Subcutaneous adipose tissue (tissue), 4 donors: ENCODE results near the gene GCK. TPM values are rescaled to one million over a fixed set of nuclear protein-coding genes. Genes with fewer than 3 reads are reported as not detected.

Experiments used
- CTCF ChIP-seq: fragments of 450-650 bp; IDR thresholded peaks from one replicate; pipeline ENCODE4 v1.5.1; 2016; ENCODE audit warnings: low read depth, mild to moderate bottlenecking, control low read depth, antibody characterized with exemption, moderate library complexity
- total RNA-seq, 4 donors: library from RNA; depleted of rRNA; stranded (reverse); fragments of >200 nt; gene quantifications; one replicate each; pipeline ENCODE4 v1.1.0, GENCODE V29; 2016

The GCK gene
- total RNA-seq, 4 donors from 2014 or later: 0.22 to 8.1 (median 0.85) TPM; not detected in 1

DNA sequence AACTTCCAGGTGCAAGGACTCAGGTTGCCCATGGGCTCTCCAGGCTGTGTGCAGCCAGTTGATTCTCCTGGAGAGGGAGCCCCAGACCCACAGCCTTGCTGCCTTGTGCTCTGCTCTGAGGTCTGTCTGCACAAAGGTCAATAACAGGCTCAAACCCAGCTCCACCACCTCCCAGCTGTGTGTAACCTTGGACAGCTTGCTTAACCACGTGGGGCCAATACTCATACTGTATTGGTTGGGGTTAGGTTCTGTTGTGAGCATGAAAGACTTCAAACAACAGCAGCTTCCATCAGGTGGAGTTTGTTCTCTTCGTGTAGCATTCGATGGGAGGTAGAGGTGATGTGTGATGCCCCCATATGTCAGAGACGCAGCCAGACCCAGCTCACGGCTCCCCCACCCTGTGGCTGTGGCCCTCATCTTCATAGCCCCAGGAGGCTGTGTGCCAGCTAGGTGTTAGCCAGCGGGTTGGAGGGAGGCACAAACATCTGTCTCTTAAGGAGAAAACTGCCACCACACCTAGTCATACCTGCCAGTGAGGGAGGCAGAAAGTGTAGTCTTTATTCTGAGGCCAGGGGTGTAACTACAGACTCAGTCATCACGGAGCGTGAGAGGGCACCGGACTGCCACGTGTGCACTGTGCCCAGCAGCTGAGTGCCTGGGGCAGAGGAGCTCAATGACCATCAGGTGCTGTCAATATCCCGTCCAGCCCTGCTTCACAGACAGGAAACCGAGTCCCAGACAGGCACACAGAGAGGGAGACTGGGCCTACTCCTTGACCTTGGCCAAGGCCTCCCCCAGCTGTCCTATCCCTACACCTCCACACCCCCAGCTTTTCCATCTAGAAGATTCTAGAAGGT lies 57.8 kb downstream of the GCK start:
- no peak for TF ChIP-seq CTCF

- TF ChIP-seq CTCF: no peak
These were observed 60.3 kb downstream of the GCK start for GRCh38 chr7:44128721-44129582.

- TF ChIP-seq CTCF: no peak
These were observed 62.1 kb downstream of the GCK start for GRCh38 chr7:44127161-44127560.

- no peak for TF ChIP-seq CTCF
These were observed 64.4 kb downstream of the GCK start for GRCh38 chr7:44124822-44125202.

DNA sequence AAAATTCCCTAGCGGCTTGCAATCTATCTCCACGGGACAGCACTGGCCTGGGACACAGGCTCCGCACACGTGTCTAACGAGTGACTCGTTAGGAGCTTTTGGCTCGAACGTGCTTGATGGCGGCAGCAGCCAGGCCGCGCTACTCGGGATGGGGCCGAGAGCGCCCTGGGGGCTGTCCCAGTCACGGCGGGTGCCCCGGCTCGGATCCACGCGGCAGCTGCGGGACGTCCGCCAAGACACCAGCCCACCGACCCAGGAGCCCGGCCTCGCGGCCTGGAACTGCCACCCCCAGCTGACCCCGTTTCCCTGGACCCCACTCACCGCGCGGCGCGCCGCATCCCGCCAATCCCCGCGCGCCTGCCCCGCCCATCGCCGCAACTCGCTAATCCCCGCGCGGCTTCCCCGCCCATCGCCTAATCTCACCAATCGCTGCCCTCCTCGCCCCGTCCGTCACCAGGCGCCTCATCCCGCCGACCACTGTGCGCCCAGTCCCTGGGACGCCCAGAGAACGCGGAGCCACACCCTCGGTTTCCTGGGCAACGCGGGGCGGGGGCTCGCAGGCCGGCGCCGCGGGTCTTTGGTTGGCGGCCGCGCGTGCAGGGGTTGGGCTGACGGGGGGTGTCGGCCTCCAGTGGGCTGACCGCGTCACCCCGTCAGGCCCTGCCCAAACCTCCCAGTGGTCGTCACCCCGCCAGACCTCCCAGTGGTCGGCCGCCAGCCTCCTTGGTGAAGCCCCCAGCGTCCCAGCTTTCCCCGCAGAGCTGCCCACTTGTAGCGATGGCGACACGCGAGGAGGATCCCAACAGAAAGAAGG lies 65.8 kb downstream of the GCK start, which contains the start of gene POLD2:
TSS of gene POLD2 (minus strand) at position 359 of the 814 bp plus-strand sequence. CDS start 1,495 bp downstream, outside the sequence.
- TF ChIP-seq CTCF: no peak

DNA sequence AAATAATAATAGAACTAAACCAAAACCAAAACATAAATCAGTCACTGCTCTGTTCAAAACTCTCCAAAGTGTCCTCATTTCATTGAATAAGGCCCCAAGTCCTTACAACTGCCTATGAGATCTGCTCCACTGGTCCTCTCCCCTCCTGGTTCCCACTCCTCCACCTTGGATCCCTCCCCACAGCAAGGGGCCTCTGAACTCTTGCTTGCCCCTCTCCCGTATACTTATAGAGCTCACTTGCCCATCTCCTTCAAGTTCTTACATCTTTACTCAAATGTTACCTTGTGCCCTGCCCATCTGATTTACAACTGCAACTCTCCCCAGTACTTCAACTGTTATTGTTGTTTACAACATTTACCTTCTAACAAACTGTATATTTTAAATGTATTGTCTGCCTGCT lies 66.7 kb downstream of the GCK start:
- TF ChIP-seq CTCF: no peak
